ENCODE data around the gene EEFSEC. TPM values are rescaled to one million over a fixed set of nuclear protein-coding genes. Genes with fewer than 3 reads are reported as not detected.

Gene EEFSEC
- total RNA-seq, 2 experiments from 2014 or later: 19.2 to 19.6 TPM

DNA sequence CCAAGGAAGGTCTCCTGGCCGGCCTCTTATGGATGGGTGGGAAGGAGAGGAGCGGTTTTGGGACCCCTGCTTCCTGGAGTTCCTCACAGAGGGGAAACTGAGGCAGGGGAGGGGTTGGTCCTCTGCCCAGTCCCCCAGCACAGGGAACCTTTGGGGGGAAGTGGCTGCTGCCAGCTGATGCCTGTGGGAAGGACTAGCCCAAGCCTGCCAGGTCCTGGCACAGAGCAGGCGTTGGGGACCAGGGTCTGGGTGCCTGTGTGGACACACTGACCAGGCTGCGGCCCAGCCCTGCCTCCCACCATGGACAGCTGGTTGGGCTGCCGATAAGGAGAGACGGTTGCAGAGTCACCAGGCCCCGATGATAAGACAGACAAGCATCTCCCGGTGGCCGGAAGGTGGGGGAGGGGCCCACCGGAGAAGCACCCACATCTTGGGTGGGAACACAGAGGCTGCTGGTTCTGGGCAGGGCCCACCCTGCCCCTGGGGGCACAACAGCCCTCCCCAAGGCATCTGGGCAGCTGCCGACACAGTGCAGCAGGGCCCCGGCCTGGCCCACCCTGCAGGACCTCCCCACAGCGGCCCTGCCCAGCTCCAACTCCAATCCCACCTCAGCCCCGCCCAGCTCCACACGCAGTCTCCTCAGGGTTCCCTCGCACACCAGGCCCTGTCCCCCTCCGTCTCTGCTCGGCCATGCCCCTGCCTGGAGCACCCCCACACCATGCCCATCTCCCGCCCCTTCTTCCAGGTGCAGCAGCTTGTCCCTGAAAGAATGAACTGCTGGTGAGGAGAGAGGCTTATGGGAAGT is 262.7 kb downstream of the EEFSEC start:
- Mint-ChIP-seq H3K27ac (no peak overlapping the region), H3K4me1 (ENCODE audit: low read depth) (no peaks in the 10 kb centered on the region), H3K36me3 (ENCODE audit: low read depth) (no peaks in the 10 kb centered on the region), H3K4me3 (no peak overlapping the region), H3K9me3 (no peaks in the 10 kb centered on the region), H3K27me3 (no peaks in the 10 kb centered on the region)
- no peak for DNase-seq
- CTCF ChIA-PET: interaction anchor here (1.7 kb wide), 1 partner anchor 10 kb away, joined by 5 read pairs; no protein-coding TSS in a partner anchor
- POLR2A ChIA-PET: no interaction called here
- no peak for ATAC-seq
- intact Hi-C loops (cut with micrococcal nuclease): no loop called here
- TF ChIP-seq, protein P1, sequence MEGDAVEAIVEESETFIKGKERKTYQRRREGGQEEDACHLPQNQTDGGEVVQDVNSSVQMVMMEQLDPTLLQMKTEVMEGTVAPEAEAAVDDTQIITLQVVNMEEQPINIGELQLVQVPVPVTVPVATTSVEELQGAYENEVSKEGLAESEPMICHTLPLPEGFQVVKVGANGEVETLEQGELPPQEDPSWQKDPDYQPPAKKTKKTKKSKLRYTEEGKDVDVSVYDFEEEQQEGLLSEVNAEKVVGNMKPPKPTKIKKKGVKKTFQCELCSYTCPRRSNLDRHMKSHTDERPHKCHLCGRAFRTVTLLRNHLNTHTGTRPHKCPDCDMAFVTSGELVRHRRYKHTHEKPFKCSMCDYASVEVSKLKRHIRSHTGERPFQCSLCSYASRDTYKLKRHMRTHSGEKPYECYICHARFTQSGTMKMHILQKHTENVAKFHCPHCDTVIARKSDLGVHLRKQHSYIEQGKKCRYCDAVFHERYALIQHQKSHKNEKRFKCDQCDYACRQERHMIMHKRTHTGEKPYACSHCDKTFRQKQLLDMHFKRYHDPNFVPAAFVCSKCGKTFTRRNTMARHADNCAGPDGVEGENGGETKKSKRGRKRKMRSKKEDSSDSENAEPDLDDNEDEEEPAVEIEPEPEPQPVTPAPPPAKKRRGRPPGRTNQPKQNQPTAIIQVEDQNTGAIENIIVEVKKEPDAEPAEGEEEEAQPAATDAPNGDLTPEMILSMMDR (IDR thresholded peaks at IDR 0.05): no peak

DNA sequence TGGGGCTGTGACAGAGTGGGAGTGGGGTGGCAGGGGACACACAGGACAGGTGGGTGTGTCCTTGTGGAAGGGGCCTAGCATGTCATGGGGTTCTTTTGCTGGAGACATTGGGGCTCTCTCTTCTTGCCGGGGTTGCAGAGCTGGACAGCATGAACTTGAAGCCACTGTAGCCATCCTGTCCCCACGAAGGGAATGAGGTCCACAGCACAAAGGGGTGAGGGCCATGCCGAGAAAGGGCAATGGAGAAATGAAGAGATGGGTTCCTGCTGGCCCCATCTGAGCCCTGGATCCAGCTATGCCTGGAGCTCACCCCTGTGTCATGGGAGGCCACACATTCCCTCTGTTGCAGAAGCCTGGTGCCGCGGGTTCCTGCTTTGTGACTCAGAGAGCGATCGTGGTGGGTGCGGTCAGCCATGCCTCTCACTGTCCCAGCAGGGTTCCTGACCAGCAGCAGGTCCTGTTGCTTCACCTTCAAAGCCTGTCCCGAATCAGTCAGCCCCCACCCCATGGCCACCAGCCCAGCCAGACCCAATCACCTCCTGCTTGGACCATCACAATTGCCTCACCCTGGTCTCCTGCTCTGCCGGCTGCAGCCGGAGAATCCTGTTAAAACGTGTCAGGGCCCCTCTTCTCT is 263.4 kb downstream of the EEFSEC start:
- no peak overlapping the region for H3K27ac Mint-ChIP-seq
- no peaks in the 10 kb centered on the region for H3K36me3 Mint-ChIP-seq (ENCODE audit: low read depth)
- CTCF ChIA-PET: no interaction called here
- DNase-seq (no peak), ATAC-seq (no peak)
- TF ChIP-seq, protein P1 (IDR thresholded peaks at IDR 0.05): no peak
- POLR2A ChIA-PET: no interaction called here
- no peaks in the 10 kb centered on the region for H3K27me3 Mint-ChIP-seq
- no peaks in the 10 kb centered on the region for H3K4me1 Mint-ChIP-seq (ENCODE audit: low read depth)
- no peaks in the 10 kb centered on the region for H3K9me3 Mint-ChIP-seq
- H3K4me3 Mint-ChIP-seq: no peak overlapping the region
- intact Hi-C loops (cut with micrococcal nuclease): no loop called here

DNA sequence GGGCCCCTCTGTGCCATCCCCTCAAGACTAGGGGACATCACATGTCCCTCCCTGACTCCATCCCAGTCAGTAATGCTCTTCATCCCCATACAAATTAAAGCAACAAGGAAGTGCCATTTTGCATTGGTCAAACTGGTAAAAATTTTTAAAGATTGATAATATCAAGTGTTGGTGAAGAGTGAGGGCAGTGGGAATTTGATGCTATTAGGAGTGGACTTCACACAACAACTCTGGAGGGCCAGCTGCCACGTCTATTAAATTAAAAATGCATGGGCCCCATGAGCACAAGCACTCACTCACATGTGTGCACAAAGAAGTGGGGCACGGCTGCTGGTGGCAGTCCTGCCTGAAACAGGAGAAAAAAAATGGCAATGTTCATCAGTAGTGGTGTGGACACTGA is 265.6 kb downstream of the EEFSEC start:
- no peak overlapping the region for H3K4me3 Mint-ChIP-seq
- DNase-seq: no peak
- ChIA-PET POLR2A (no interaction called here), CTCF (no interaction called here)
- H3K27me3 Mint-ChIP-seq: no peaks in the 10 kb centered on the region
- no peaks in the 10 kb centered on the region for H3K4me1 Mint-ChIP-seq (ENCODE audit: low read depth)
- H3K27ac Mint-ChIP-seq: no peak overlapping the region
- H3K36me3 Mint-ChIP-seq (ENCODE audit: low read depth): no peaks in the 10 kb centered on the region
- no peaks in the 10 kb centered on the region for H3K9me3 Mint-ChIP-seq
- no peak for ATAC-seq
- intact Hi-C loops (cut with micrococcal nuclease): no loop called here
- TF ChIP-seq, protein P1 (IDR thresholded peaks at IDR 0.05): no peak

DNA sequence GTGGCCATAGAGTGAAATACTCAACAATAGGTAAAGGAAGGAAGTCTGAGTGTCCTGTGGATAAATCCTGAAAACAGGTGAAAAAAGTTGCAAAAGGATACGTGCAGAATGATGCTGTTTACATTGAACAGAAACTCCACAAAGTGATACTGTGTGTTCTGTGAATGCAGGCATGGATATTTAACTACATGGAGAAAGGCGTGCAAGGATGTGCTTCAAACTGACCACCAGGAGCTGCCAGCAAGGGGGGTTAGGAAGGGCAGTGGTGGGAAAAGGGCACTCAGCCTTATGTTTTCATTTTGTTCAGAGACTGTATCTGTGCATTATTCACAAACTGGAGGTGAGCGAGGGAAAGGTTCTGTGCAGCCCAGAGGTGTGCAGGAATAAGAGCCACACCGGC is 266.0 kb downstream of the EEFSEC start:
- DNase-seq: no peak
- intact Hi-C loops (cut with micrococcal nuclease): no loop called here
- H3K27me3 Mint-ChIP-seq: no peaks in the 10 kb centered on the region
- no peaks in the 10 kb centered on the region for H3K36me3 Mint-ChIP-seq (ENCODE audit: low read depth)
- H3K4me1 Mint-ChIP-seq (ENCODE audit: low read depth): no peaks in the 10 kb centered on the region
- ATAC-seq: no peak
- TF ChIP-seq, protein P1 (IDR thresholded peaks at IDR 0.05): no peak
- no peak overlapping the region for H3K4me3 Mint-ChIP-seq
- ChIA-PET POLR2A (no interaction called here), CTCF (no interaction called here)
- H3K27ac Mint-ChIP-seq: no peak overlapping the region
- no peaks in the 10 kb centered on the region for H3K9me3 Mint-ChIP-seq

DNA sequence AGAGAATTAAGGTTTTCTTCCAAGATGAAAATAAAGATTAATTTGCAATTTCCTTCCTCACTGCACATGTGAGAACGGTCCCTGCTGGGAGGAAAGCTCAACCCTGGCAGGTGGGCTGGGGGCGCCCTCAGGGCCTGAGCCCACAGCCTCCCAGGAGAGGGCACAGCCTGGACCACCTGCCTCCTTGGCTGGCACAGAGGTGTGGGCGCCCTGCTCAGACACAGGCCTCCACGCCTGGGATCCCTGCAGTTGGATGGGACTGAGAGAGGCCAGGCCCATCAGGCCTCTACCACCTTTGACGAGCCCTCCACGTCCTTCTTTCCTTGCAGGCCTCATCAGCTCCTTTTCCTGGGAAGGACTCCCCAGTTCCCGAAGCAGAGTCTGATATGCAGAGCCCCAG is 267.0 kb downstream of the EEFSEC start:
- DNase-seq (no peak), ATAC-seq (no peak)
- no peak overlapping the region for H3K27ac Mint-ChIP-seq
- ChIA-PET CTCF (no interaction called here), POLR2A (no interaction called here)
- no peaks in the 10 kb centered on the region for H3K4me1 Mint-ChIP-seq (ENCODE audit: low read depth)
- intact Hi-C loops (cut with micrococcal nuclease): loop anchor here (5.0 kb wide), 1 partner anchor 182 kb away; no protein-coding TSS in a partner anchor
- TF ChIP-seq, protein P1 (IDR thresholded peaks at IDR 0.05): no peak
- no peaks in the 10 kb centered on the region for H3K36me3 Mint-ChIP-seq (ENCODE audit: low read depth)
- H3K27me3 Mint-ChIP-seq: no peaks in the 10 kb centered on the region
- H3K9me3 Mint-ChIP-seq: no peaks in the 10 kb centered on the region
- no peak overlapping the region for H3K4me3 Mint-ChIP-seq
